ENCODE measurements around the gene FASTKD3. TPM values are rescaled to one million over a fixed set of nuclear protein-coding genes. Genes with fewer than 3 reads are reported as not detected.

The FASTKD3 gene
- total and polyA plus RNA-seq, 5 experiments from 2014 or later: 6.0 to 13.7 (median 13.1) TPM

DNA sequence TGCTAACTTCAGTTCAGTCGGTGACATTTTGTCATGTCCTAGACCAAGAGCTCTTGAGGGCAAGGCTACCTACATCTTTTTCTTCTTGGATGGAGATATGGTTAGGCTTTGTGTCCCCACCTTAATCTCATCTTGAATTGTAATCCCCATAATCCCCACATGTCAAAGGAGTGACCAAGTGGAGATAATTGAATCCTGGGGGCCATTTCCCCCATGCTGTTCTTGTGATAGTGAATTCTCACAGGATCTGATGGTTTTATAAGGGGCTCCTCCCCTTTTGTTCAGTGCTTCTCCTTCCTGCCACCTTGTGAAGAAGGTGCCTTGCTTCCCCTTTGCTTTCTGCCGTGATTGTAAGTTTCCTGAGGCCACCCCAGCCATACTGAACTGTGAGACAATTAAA is 15.8 kb downstream of the FASTKD3 start:
- POLR2A ChIA-PET: no interaction called here
- no peak overlapping the region for H3K27ac Mint-ChIP-seq
- H3K4me3 Mint-ChIP-seq: peak overlapping the region in 1 of 10 donors; percentile 20

DNA sequence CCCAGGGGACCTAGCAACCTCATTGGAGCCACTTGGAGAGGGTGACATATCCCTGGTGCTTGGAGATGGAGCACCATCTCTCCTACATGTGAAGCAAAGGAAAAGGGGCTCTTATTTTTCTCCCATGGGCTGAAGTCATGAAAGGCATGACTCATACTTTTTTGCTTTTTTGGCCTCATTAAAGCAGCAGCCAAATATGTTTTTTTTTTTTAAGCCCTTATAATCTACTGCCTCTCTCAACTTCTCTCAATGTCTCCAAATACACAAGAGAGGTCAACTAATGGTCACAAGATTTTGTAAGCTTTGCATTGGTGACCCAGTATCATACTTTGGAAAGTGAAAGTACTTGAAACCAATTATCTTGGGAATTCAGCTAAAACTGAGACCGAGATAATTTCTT is 16.3 kb downstream of the FASTKD3 start:
- H3K36me3 Mint-ChIP-seq: peaks cover 0 to under 1% (median 0%) of the 10 kb centered on the region in 3 donors
- ATAC-seq (no peak), DNase-seq (no peak)
- POLR2A ChIA-PET: no interaction called here
- H3K9me3 Mint-ChIP-seq: no peaks in the 10 kb centered on the region
- H3K4me1 Mint-ChIP-seq: peaks cover 7 to 28% (median 20%) of the 10 kb centered on the region in 4 donors
- H3K27me3 Mint-ChIP-seq: peaks cover 10 to 25% (median 19%) of the 10 kb centered on the region in 5 donors
- peak overlapping the region in 8 of 10 donors; percentile 34 to 91 (median 80) for H3K4me3 Mint-ChIP-seq
- H3K27ac Mint-ChIP-seq: peak overlapping the region in 1 of 10 donors; percentile 73

More for the DNA sequence above, 15.8 kb downstream of the FASTKD3 start:
- DNase-seq: no peak
- peaks cover 7 to 28% (median 20%) of the 10 kb centered on the region in 4 donors for H3K4me1 Mint-ChIP-seq
- no peaks in the 10 kb centered on the region for H3K9me3 Mint-ChIP-seq
- peaks cover 0 to 3% (median 3%) of the 10 kb centered on the region in 3 donors for H3K36me3 Mint-ChIP-seq
- H3K27me3 Mint-ChIP-seq: peaks cover 7 to 23% (median 18%) of the 10 kb centered on the region in 5 donors
- ATAC-seq: no peak

DNA sequence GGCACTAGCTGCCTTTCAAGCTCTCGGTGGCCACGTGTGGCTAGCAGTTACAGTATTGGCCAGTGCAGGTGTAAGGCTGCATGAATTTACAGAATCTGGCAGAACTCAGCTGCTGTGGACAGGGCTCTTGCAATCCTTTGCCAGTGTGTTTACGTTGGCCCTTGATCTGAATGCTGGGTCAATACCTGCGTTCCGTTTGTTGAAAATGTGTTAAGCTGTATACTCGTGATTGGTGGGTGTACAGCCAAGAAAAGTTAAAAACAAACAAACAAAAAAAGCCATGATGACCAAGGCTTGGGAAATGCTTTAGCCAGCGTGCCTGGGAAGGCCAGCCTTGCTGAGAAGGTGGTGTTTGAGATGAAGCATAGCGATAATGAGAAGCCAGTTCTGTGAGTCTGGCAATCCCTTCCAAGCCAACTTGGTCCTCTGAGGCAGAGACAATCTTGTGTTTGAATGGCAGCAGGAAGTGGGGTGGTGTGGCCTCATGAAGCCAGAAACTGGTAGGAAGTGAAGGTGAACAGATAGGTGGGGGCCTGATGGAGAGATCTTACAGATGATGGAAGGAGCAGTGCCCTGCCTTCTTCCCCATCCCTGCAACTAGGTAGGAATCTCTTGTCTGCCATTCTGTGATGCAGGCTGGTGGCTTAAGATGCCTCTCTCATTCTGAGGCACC is 17.1 kb downstream of the FASTKD3 start:
- H3K36me3 Mint-ChIP-seq: no peaks in the 10 kb centered on the region
- no peaks in the 10 kb centered on the region for H3K9me3 Mint-ChIP-seq
- DNase-seq (peak in 1 of 10 donors; percentile 14), ATAC-seq (peak in 1 of 2 donors; percentile 54)
- H3K4me1 Mint-ChIP-seq: peaks cover 7 to 28% (median 20%) of the 10 kb centered on the region in 4 donors
- peak overlapping the region; percentile 78 to 91 (median 83) for H3K4me3 Mint-ChIP-seq
- POLR2A ChIA-PET: interaction anchor here (1.4 kb wide), 1 partner anchor 15 kb away, joined by 3 read pairs; no protein-coding TSS in a partner anchor
- H3K27me3 Mint-ChIP-seq: peaks cover 10 to 28% (median 26%) of the 10 kb centered on the region in 5 donors
- peak overlapping the region in 3 of 10 donors; percentile 21 to 90 (median 73) for H3K27ac Mint-ChIP-seq

DNA sequence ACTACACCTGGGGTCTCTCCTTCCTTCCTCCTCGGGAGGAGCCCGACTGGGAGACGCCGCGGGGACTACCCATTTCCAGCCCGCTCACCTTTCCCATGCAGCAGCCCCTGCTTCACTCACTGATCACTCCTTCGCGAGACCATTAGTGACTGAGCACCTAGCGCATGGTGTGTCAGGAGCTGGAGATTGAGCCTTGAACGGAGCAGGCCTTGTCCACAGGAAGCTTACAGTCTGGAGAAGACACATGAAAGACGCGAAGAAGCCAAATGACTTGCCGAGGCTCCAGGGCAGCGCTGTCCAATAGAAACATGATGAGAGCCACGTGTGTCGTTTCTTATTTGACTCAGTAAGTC is 17.6 kb downstream of the FASTKD3 start:
- Mint-ChIP-seq H3K9me3 (no peaks in the 10 kb centered on the region), H3K4me1 (peaks cover 7 to 28% (median 20%) of the 10 kb centered on the region in 4 donors), H3K36me3 (no peaks in the 10 kb centered on the region), H3K27me3 (peaks cover 10 to 31% (median 31%) of the 10 kb centered on the region in 5 donors), H3K4me3 (peak overlapping the region; percentile 78 to 91 (median 83)), H3K27ac (peak overlapping the region in 4 of 10 donors; percentile 39 to 90 (median 72))
- DNase-seq (no peak), ATAC-seq (peak; percentile 8)
- POLR2A ChIA-PET: interaction anchor here (1.4 kb wide), 1 partner anchor 16 kb away, joined by 3 read pairs; no protein-coding TSS in a partner anchor

DNA sequence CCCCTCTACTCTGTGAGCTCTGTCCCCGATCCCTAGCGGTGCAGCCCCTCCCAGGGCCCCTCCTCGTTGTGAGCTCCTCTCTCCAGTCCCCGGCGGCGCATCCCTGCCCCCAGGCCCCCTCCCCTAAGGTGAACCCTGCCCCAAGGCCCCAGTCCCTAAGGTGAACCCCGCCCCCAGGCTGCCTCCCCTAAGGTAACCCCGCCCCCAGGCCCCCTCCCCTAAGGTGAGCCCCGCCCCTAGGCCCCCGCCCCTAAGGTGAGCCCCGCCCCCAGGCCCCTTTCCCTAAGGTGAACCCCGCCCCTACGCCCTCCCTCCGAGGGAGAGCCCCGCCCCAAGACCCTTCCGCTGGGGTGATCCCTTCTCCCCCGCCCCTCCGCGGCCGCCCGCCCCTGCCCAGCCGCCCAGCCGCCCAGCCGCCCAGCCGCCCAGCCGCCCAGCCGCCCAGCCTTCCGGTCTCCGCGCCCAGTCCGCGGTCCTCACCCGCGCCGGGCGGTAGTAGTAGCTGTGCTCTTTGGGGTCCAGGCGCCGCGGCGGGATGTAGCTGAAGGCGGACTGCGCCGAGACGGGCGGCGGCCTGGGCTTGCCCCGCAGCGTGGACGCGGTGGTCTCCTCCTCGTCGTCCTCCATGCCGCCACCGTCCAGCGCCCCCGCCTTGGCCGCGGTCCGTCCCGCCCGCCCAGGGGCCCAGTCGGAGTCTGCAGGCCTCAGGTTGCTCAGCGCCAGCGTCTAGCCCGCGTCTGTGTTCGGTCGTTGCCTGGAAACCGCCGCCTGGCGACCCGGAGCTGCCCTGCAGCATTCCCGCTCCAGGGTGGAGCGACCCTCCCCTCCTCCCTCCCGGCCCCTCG is 18.2 kb downstream of the FASTKD3 start, which contains the start of gene CFAP90:
Gene CFAP90 (minus strand): TSS at position 739 of the 845 bp plus-strand sequence. CDS start 112 bp downstream, at position 627.
- no peaks in the 10 kb centered on the region for H3K9me3 Mint-ChIP-seq
- ATAC-seq: peak; percentile 49 to 61
- peak in 5 of 10 donors; percentile 22 to 34 (median 29) for DNase-seq
- peaks cover 7 to 28% (median 20%) of the 10 kb centered on the region in 4 donors for H3K4me1 Mint-ChIP-seq
- no peaks in the 10 kb centered on the region for H3K36me3 Mint-ChIP-seq
- H3K27me3 Mint-ChIP-seq: peaks cover 10 to 37% (median 31%) of the 10 kb centered on the region in 5 donors
- POLR2A ChIA-PET: interaction anchor here (1.4 kb wide), 1 partner anchor 16 kb away, joined by 3 read pairs; no protein-coding TSS in a partner anchor
- peak within 1 kb of the TSS in 6 of 10 donors; percentile 22 to 90 (median 64) for H3K27ac Mint-ChIP-seq
- peak within 1 kb of the TSS; percentile 78 to 91 (median 83) for H3K4me3 Mint-ChIP-seq

DNA sequence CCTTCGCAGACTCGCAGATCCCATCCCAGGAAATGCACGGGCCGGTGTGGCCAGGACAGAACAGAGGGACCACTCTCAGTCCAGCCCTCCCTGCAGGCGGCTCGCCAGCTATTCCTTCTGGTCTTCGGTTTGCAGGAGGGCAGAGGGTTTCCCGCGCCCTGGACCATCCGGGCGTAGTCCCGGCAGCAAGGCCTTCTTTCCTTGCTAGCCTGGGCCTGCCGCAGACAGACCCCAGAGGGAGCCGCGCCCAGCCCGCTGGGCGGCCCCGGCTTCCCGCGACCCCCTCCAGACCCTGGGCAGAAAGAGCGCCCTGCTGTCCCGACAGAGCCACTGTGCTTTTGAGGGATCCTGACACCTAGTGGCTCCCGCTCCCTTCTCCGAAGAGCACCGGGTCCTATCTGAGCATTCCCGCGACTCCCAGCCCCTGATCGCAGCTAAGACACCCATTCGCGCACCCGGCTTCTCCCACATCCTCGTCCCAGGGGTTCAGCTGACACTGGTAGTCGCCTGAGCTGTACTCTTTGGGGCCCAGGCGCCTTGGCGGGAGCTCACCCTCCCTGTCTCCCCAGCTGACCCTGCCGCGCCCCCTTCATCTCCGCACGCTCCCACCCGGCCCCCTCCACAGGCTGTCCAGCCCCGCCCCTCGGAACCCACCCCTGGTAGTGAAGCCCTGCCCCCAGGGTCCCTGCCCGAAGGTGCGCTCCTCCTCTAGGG is 19.0 kb downstream of the FASTKD3 start:
- POLR2A ChIA-PET: no interaction called here
- H3K4me1 Mint-ChIP-seq: peaks cover 7 to 28% (median 22%) of the 10 kb centered on the region in 4 donors
- H3K27me3 Mint-ChIP-seq: peaks cover 10 to 45% (median 33%) of the 10 kb centered on the region in 5 donors
- DNase-seq: peak in 4 of 10 donors; percentile 13 to 20 (median 18)
- ATAC-seq: peak; percentile 36 to 60
- no peaks in the 10 kb centered on the region for H3K9me3 Mint-ChIP-seq
- no peaks in the 10 kb centered on the region for H3K36me3 Mint-ChIP-seq
- peak overlapping the region; percentile 74 to 87 (median 82) for H3K4me3 Mint-ChIP-seq
- peak overlapping the region in 2 of 10 donors; percentile 22 to 41 for H3K27ac Mint-ChIP-seq

DNA sequence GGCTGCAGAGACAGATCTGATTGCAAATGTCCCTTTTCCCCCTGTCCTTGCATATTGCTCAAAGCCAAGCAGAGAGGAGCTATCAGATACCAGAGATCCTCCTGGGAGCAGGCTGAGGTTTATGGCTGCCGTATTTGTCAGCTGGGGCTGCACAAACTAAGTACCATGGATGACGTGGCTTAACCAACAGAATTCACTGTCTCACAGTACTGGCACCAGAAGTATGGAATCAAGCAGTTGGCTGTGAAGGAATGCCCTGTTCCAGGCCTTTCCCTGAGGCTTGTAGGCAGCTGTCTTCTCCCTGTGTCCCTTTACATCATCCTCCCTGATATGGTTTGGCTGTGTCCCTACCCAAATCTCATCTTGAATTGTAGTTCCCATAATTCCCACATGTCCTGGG is 20.5 kb downstream of the FASTKD3 start:
- Mint-ChIP-seq H3K27ac (no peak overlapping the region), H3K27me3 (peaks cover 11 to 60% (median 41%) of the 10 kb centered on the region in 5 donors), H3K36me3 (no peaks in the 10 kb centered on the region), H3K4me1 (peaks cover 7 to 28% (median 22%) of the 10 kb centered on the region in 4 donors), H3K9me3 (no peaks in the 10 kb centered on the region), H3K4me3 (peak overlapping the region in 1 of 10 donors; percentile 7)
- ATAC-seq (no peak), DNase-seq (no peak)
- POLR2A ChIA-PET: no interaction called here

DNA sequence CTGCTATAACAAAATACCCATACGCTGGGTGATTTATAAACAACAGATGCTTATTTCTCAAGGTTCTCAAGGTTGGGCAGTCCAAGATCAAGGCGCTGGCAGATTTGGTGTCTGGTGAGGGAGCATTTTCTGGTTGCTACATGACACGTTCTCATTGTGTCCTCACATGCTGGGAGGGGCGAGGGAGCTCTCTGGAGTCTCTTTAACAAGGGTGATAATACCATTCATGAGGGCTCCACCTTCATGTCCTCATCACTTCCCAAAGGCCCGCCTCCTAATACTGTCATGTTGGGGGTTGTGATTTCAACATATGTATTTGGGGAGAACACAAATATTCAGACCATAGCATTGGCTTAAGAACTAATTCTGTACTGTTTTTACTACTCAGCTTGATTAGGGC is 22.5 kb downstream of the FASTKD3 start:
- H3K9me3 Mint-ChIP-seq: no peaks in the 10 kb centered on the region
- POLR2A ChIA-PET: no interaction called here
- H3K4me3 Mint-ChIP-seq: no peak overlapping the region
- peaks cover 0 to 15% (median 11%) of the 10 kb centered on the region in 4 donors for H3K4me1 Mint-ChIP-seq
- no peak for ATAC-seq
- no peak overlapping the region for H3K27ac Mint-ChIP-seq
- peaks cover 15 to 70% (median 46%) of the 10 kb centered on the region in 5 donors for H3K27me3 Mint-ChIP-seq
- no peaks in the 10 kb centered on the region for H3K36me3 Mint-ChIP-seq
- no peak for DNase-seq

DNA sequence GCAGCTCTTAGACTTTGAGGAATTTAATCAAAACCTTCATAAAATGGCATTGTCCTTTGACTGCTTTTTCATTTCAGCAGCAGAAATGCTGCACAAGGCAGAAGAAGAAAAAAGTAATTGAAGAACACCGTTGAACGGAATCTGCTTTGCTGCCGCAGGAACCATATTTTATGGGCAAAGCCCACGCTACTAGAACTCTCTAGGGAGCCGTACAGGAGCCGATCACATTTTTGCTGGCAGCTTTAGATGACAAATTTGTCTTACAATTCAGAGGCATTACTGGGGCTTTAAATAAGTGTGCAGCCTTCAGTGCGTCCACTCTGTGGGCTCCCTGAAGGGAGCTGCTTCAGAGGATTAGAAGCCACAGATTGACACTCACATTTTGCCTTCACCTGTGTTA is 23.3 kb downstream of the FASTKD3 start:
- H3K27ac Mint-ChIP-seq: no peak overlapping the region
- ATAC-seq: no peak
- peaks cover 0 to 3% (median 0%) of the 10 kb centered on the region in 9 donors for H3K9me3 Mint-ChIP-seq
- no peaks in the 10 kb centered on the region for H3K36me3 Mint-ChIP-seq
- H3K4me3 Mint-ChIP-seq: no peak overlapping the region
- H3K27me3 Mint-ChIP-seq: peaks cover 19 to 78% (median 50%) of the 10 kb centered on the region in 5 donors
- H3K4me1 Mint-ChIP-seq: peaks cover 0 to 10% (median 8%) of the 10 kb centered on the region in 4 donors
- DNase-seq: no peak
- POLR2A ChIA-PET: no interaction called here

DNA sequence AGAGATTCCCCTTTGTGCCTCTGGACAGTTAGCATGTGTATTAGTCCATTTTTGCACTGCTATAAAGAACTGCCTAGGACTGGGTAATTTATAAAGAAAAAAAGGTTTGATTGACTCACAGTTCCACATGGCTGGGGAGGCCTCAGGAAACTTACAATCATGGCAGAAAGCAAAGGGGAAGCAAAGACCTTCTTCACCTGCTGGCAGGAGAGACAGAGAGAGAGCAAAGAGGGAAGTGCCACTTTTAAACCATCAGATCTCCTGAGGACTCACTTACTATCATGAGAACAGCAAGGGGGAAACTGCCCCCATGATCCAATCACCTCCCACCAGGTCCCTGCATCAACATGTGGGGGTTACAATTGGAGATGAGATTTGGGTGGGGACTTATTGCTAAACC is 23.9 kb downstream of the FASTKD3 start:
- peaks cover 0 to 8% (median 6%) of the 10 kb centered on the region in 4 donors for H3K4me1 Mint-ChIP-seq
- DNase-seq: no peak
- no peak overlapping the region for H3K27ac Mint-ChIP-seq

DNA sequence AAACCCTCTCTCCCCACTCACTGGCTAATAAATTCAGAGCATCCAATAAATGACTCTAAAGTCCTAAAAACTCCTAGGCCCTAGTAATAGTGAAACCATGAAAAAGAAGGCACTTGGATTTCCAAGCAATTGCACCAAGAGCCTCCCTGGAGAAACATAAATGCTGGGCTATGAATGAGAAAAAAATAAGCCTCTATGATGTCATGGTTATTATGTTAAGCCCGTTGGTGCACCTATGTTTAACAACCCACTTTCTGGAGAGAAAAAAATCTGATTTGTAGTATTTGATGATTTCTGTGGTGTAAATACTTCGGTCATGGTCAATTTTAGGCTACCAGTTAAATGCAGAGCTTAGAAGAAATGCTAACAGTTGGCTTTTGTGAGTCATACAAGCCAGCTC is 26.3 kb downstream of the FASTKD3 start:
- DNase-seq (no peak), ATAC-seq (no peak)
- Mint-ChIP-seq H3K27ac (no peak overlapping the region), H3K27me3 (peaks cover 16 to 78% (median 47%) of the 10 kb centered on the region in 5 donors), H3K36me3 (no peaks in the 10 kb centered on the region), H3K9me3 (peaks cover 0 to 3% (median 0%) of the 10 kb centered on the region in 9 donors), H3K4me3 (no peak overlapping the region), H3K4me1 (peaks cover 0 to 4% (median 0%) of the 10 kb centered on the region in 4 donors)
- POLR2A ChIA-PET: no interaction called here

More for the DNA sequence above, 23.9 kb downstream of the FASTKD3 start:
- Mint-ChIP-seq H3K27me3 (peaks cover 21 to 83% (median 53%) of the 10 kb centered on the region in 5 donors), H3K36me3 (no peaks in the 10 kb centered on the region), H3K4me3 (no peak overlapping the region), H3K9me3 (peaks cover 0 to 3% (median 0%) of the 10 kb centered on the region in 9 donors)
- no peak for ATAC-seq
- POLR2A ChIA-PET: no interaction called here

DNA sequence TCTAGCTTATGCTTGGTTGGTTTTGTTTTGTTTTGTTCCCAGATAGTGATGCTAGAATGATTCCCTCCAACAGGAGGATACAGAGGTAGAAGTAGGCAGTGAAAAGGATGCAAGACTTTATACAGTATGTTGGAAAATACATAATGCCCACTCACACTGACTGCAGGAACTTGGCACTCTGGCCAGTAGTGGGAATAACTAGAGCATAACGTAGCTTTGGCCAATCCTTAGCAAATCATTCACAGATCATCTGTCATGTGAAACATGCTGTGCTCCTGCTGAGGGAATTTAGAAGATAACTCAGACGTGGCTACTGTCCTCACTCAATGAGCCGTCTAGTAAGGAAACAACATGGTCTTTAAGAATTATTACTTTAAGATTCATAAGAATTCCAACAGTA is 31.4 kb downstream of the FASTKD3 start:
- peaks cover 14 to 33% (median 25%) of the 10 kb centered on the region in 5 donors for H3K27me3 Mint-ChIP-seq
- ATAC-seq (no peak), DNase-seq (no peak)
- H3K4me1 Mint-ChIP-seq: no peaks in the 10 kb centered on the region
- peaks cover 0 to 3% (median 0%) of the 10 kb centered on the region in 9 donors for H3K9me3 Mint-ChIP-seq
- POLR2A ChIA-PET: no interaction called here
- H3K36me3 Mint-ChIP-seq: no peaks in the 10 kb centered on the region
- no peak overlapping the region for H3K27ac Mint-ChIP-seq
- no peak overlapping the region for H3K4me3 Mint-ChIP-seq

All from naive thymus-derived CD8-positive, alpha-beta T cell (primary cell).